C4-2B (cell line): ENCODE data around the gene STH.

ENCODE experiments used
- ZFX ChIP-seq: fragments of 450-650 bp; IDR thresholded peaks from 2 replicates; pipeline ENCODE4 v1.6.1; 2017
- TF ChIP-seq, protein P1 (sequence below): fragments of 450-650 bp; conservative IDR thresholded peaks from 2 replicates; pipeline ENCODE4 v1.5.1; 2017; ENCODE audit warnings: mild to moderate bottlenecking

GRCh38 chr17:46024590-46024989 lies 25.5 kb downstream of the STH start:
- TF ChIP-seq ZFX, result no peak
- TF ChIP-seq, protein P1, sequence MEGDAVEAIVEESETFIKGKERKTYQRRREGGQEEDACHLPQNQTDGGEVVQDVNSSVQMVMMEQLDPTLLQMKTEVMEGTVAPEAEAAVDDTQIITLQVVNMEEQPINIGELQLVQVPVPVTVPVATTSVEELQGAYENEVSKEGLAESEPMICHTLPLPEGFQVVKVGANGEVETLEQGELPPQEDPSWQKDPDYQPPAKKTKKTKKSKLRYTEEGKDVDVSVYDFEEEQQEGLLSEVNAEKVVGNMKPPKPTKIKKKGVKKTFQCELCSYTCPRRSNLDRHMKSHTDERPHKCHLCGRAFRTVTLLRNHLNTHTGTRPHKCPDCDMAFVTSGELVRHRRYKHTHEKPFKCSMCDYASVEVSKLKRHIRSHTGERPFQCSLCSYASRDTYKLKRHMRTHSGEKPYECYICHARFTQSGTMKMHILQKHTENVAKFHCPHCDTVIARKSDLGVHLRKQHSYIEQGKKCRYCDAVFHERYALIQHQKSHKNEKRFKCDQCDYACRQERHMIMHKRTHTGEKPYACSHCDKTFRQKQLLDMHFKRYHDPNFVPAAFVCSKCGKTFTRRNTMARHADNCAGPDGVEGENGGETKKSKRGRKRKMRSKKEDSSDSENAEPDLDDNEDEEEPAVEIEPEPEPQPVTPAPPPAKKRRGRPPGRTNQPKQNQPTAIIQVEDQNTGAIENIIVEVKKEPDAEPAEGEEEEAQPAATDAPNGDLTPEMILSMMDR, result no peak
